Right lobe of liver (tissue), 4 donors: Measurements from ENCODE around the gene CHRNA1.

ENCODE experiments used
- CTCF ChIP-seq, 4 donors: fragments of 200-600 bp in 3 of 4; fragments of 450-650 bp in 1 of 4; IDR thresholded peaks; one replicate each; pipeline versions ENCODE4 v1.5.1 to v1.8.0; 2016 to 2022; ENCODE audit warnings: antibody characterized with exemption in 4 of 4, mild to moderate bottlenecking in 2 of 4
- POLR2A ChIP-seq: fragments of 450-650 bp; IDR thresholded peaks from one replicate; pipeline ENCODE4 v1.6.1; 2017; ENCODE audit warnings: antibody characterized with exemption, mild to moderate bottlenecking
- donor health status: DM: no; HTN: no; CAD: no.
- donor health status: DM: no; HTN: no; CAD: no.
- donor health status: DM: no; HTN: yes; CAD: no.

GRCh38 chr2:174791020-174791419, 26.7 kb upstream of the CHRNA1 start:
- TF ChIP-seq CTCF (IDR thresholded peaks at IDR 0.05) = no peak
- no peak for TF ChIP-seq POLR2A
